Peyer's patch (tissue), 4 donors: ENCODE data around the gene PPP1CB. TPM values are rescaled to one million over a fixed set of nuclear protein-coding genes. Genes with fewer than 3 reads are reported as not detected.
"Not testable (repeated sequence)": the region's sequence is repeated elsewhere in the genome, so short reads cannot be mapped to it uniquely, and the experiment has no call there.

Experiments
- DNase-seq, 3 donors: peaks; one replicate each; pipeline ENCODE4 v3.0.0-alpha.2; 2017 to 2019
- H3K27ac ChIP-seq, 4 donors: fragments of 200-600 bp; sonication (generic); one replicate each; pipeline ENCODE4 v1.5.1; 2016 to 2019
- H3K27me3 ChIP-seq, 2 donors: fragments of 200-600 bp; sonication (generic); one replicate each; pipeline ENCODE4 v1.5.1; 2019
- H3K36me3 ChIP-seq, 3 donors: fragments of 200-600 bp; sonication (generic); one replicate each; pipeline ENCODE4 v1.5.1; 2016 to 2019
- H3K4me1 ChIP-seq, 4 donors: fragments of 200-600 bp; sonication (generic); one replicate each; pipeline ENCODE4 v1.5.1; 2016 to 2019
- H3K4me3 ChIP-seq, 4 donors: fragments of 200-600 bp; sonication (generic); 1 replicate in 3 of 4; 2 replicates in 1 of 4; pipeline ENCODE4 v1.5.1; 2016 to 2019; ENCODE audit warnings: mild to moderate bottlenecking in 1 of 4
- H3K9me3 ChIP-seq, 4 donors: fragments of 200-600 bp; sonication (generic); one replicate each; pipeline ENCODE4 v1.5.1; 2016 to 2019; ENCODE audit warnings: mild to moderate bottlenecking in 1 of 4
- CTCF ChIP-seq, 6 experiments: fragments of 450-650 bp in 4 of 6; fragments of 200-600 bp in 2 of 6; sonication (generic) in 1 of 6; IDR thresholded peaks; one replicate each; pipeline ENCODE4 v1.5.1; 2017 to 2019; ENCODE audit warnings: antibody characterized with exemption in 6 of 6, mild to moderate bottlenecking in 3 of 6, moderate library complexity in 1 of 6
- POLR2A ChIP-seq, 2 donors: fragments of 450-650 bp; IDR thresholded peaks; one replicate each; pipeline ENCODE4 v1.5.1; 2017; ENCODE audit warnings: antibody characterized with exemption in 2 of 2, mild to moderate bottlenecking in 2 of 2, moderate library complexity in 2 of 2
- total RNA-seq, 4 donors: library from RNA; depleted of rRNA; stranded (reverse); fragments of >200 nt; gene quantifications; one replicate each; pipeline ENCODE4 v1.1.0, GENCODE V29; 2016

PPP1CB gene
- total RNA-seq, 4 donors from 2014 or later: 92.8 to 200 (median 123) TPM

GRCh38 chr2:28772351-28772750, 20.7 kb downstream of the PPP1CB start:
- peaks cover 0 to 28% (median 1%) of the 10 kb centered on the region in 4 donors for H3K4me1 ChIP-seq
- H3K27me3 ChIP-seq: no peaks in the 10 kb centered on the region
- TF ChIP-seq POLR2A (IDR thresholded peaks at IDR 0.05) (no peak), CTCF (IDR thresholded peaks at IDR 0.05) (no peak)
- peaks cover 0 to 7% (median 0%) of the 10 kb centered on the region in 3 donors for H3K36me3 ChIP-seq
- H3K9me3 ChIP-seq: no peaks in the 10 kb centered on the region
- no peak overlapping the region for H3K27ac ChIP-seq
- H3K4me3 ChIP-seq: no peak overlapping the region
- no peak for DNase-seq

DNA sequence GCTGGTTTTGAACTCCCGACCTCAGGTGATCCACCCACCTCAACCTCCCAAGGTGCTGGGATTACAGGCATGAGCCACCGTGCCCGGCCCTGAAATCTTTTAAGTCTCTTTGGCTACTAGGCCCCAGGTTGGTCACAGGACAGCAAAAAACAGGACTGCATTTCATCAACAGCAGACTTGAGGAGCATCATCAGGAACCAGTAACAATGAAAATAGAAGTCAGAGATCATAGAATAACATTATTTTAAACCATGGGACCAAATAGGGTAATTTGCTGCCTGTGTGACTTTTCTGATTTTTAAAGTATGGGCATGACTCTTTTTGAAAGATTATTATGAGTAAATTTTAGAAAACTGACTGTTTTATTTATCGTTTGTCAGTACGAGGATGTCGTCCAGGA, 24.8 kb downstream of the PPP1CB start:
- peaks cover 0 to 13% (median 0%) of the 10 kb centered on the region in 4 donors for H3K4me1 ChIP-seq
- DNase-seq: no peak

DNA sequence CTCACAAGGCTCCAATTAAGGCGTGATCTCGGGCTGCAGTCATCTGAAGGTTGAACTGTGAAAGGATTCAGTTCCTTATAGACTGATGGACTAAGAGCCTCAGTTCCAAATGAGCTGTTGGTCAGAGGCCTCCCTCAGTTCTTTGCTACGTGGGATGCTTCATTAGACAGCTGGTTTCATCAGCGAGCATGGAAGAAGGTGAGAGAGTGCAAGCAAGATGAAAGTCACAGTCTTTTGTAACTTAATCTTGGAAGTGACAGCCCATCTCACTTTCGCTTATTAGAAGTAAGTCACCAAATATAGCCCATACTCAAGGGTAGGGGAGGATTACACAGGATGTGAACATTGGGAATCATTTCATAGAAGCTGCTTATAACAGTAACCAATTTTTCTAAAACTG, 26.8 kb downstream of the PPP1CB start:
- DNase-seq: no peak
- H3K9me3 ChIP-seq: no peaks in the 10 kb centered on the region
- peaks cover 0 to 7% (median 0%) of the 10 kb centered on the region in 4 donors for H3K4me1 ChIP-seq
- no peaks in the 10 kb centered on the region for H3K27me3 ChIP-seq
- H3K36me3 ChIP-seq: peaks cover 0 to 68% (median 0%) of the 10 kb centered on the region in 3 donors
- H3K27ac ChIP-seq: no peak overlapping the region
- H3K4me3 ChIP-seq: no peak overlapping the region
- TF ChIP-seq CTCF (IDR thresholded peaks at IDR 0.05) (no peak), POLR2A (IDR thresholded peaks at IDR 0.05) (no peak)

More for the DNA sequence above, 24.8 kb downstream of the PPP1CB start:
- no peak overlapping the region for H3K4me3 ChIP-seq
- peaks cover 0 to 49% (median 0%) of the 10 kb centered on the region in 3 donors for H3K36me3 ChIP-seq
- no peaks in the 10 kb centered on the region for H3K9me3 ChIP-seq
- no peak overlapping the region for H3K27ac ChIP-seq
- H3K27me3 ChIP-seq: no peaks in the 10 kb centered on the region
- TF ChIP-seq POLR2A (IDR thresholded peaks at IDR 0.05) (no peak), CTCF (IDR thresholded peaks at IDR 0.05) (no peak)

DNA sequence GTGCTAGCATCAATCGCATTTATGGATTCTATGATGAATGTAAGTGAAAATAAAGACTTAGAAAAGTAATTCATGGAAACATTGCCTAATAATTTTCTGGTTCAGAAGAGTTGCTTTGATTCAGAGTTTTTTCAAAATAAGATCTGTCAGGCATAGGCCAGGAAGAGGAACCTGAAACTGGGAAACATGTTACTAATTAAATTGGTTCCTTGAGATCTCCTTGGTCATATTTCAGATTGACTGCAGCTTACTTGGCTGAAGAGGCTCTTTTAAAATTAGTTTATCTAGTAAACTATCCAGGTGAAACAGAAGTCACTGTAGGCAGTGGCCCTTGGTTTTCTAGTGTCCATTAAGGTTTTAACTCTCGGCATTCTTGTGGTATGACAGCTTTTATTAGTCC, 27.4 kb downstream of the PPP1CB start:
- Histone ChIP-seq H3K4me1 (peaks cover 0 to 7% (median 0%) of the 10 kb centered on the region in 4 donors), H3K36me3 (peaks cover 0 to 74% (median 0%) of the 10 kb centered on the region in 3 donors), H3K9me3 (no peaks in the 10 kb centered on the region), H3K27me3 (no peaks in the 10 kb centered on the region), H3K4me3 (no peak overlapping the region), H3K27ac (no peak overlapping the region)
- DNase-seq: no peak
- TF ChIP-seq CTCF (IDR thresholded peaks at IDR 0.05): no peak
- TF ChIP-seq POLR2A (IDR thresholded peaks at IDR 0.05): no peak

- TF ChIP-seq POLR2A (IDR thresholded peaks at IDR 0.05) (no peak), CTCF (IDR thresholded peaks at IDR 0.05) (no peak)
- Histone ChIP-seq H3K27ac (no peak overlapping the region), H3K9me3 (no peaks in the 10 kb centered on the region), H3K36me3 (peaks cover 0 to 89% (median 0%) of the 10 kb centered on the region in 3 donors), H3K4me3 (no peak overlapping the region), H3K4me1 (no peaks in the 10 kb centered on the region), H3K27me3 (no peaks in the 10 kb centered on the region)
- DNase-seq: no peak
Measured at GRCh38 chr2:28780496-28780895, 28.9 kb downstream of the PPP1CB start.

- Histone ChIP-seq H3K27me3 (no peaks in the 10 kb centered on the region), H3K4me3 (no peak overlapping the region), H3K27ac (no peak overlapping the region), H3K36me3 (peaks cover 0 to 100% (median 0%) of the 10 kb centered on the region in 3 donors), H3K4me1 (no peaks in the 10 kb centered on the region), H3K9me3 (no peaks in the 10 kb centered on the region)
- no peak for DNase-seq
- TF ChIP-seq CTCF (IDR thresholded peaks at IDR 0.05) (no peak), POLR2A (IDR thresholded peaks at IDR 0.05) (no peak)
Measured at GRCh38 chr2:28782423-28782822, 30.8 kb downstream of the PPP1CB start.

GRCh38 chr2:28784570-28784969, 32.9 kb downstream of the PPP1CB start:
- not testable (repeated sequence) for H3K4me1 ChIP-seq, H3K27me3 ChIP-seq, DNase-seq, H3K4me3 ChIP-seq, H3K9me3 ChIP-seq, H3K27ac ChIP-seq
- H3K36me3 ChIP-seq: peaks cover 0 to 100% (median 0%) of the 10 kb centered on the region in 3 donors
